GM12801 (cell line): ENCODE data around the gene C19orf18.

ENCODE experiments used
- TF ChIP-seq, protein P1 (sequence below): IDR thresholded peaks from one replicate; pipeline ENCODE4 v1.5.1; 2011; ENCODE audit warnings: control low read depth; ENCODE audit not compliant: insufficient read length; ENCODE audit errors: extremely low read depth

The C19orf18 gene

DNA sequence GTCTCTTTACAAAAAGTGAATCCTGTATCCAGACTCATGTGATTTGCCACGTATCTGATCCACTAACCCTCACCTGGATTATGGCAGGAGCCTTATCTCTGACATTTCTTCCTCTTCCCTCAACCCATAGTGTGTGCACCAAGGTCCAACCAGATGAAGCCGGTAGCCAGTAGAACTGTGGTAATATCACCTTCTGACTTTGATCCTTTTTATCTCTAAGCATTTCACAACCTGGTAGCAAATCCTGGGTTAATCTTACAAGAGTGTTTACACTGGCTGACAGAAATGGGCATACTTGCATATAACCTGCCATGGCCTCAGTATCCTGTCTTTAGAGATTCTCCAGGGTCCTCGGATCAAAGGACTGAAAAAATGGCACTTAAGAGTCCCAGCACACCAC is 59.8 kb downstream of the C19orf18 start:
- TF ChIP-seq, protein P1, sequence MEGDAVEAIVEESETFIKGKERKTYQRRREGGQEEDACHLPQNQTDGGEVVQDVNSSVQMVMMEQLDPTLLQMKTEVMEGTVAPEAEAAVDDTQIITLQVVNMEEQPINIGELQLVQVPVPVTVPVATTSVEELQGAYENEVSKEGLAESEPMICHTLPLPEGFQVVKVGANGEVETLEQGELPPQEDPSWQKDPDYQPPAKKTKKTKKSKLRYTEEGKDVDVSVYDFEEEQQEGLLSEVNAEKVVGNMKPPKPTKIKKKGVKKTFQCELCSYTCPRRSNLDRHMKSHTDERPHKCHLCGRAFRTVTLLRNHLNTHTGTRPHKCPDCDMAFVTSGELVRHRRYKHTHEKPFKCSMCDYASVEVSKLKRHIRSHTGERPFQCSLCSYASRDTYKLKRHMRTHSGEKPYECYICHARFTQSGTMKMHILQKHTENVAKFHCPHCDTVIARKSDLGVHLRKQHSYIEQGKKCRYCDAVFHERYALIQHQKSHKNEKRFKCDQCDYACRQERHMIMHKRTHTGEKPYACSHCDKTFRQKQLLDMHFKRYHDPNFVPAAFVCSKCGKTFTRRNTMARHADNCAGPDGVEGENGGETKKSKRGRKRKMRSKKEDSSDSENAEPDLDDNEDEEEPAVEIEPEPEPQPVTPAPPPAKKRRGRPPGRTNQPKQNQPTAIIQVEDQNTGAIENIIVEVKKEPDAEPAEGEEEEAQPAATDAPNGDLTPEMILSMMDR, result no peak
